Measurements from ENCODE around the gene PHLPP2.

- TF ChIP-seq, protein P1, sequence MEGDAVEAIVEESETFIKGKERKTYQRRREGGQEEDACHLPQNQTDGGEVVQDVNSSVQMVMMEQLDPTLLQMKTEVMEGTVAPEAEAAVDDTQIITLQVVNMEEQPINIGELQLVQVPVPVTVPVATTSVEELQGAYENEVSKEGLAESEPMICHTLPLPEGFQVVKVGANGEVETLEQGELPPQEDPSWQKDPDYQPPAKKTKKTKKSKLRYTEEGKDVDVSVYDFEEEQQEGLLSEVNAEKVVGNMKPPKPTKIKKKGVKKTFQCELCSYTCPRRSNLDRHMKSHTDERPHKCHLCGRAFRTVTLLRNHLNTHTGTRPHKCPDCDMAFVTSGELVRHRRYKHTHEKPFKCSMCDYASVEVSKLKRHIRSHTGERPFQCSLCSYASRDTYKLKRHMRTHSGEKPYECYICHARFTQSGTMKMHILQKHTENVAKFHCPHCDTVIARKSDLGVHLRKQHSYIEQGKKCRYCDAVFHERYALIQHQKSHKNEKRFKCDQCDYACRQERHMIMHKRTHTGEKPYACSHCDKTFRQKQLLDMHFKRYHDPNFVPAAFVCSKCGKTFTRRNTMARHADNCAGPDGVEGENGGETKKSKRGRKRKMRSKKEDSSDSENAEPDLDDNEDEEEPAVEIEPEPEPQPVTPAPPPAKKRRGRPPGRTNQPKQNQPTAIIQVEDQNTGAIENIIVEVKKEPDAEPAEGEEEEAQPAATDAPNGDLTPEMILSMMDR (conservative IDR thresholded peaks at IDR 0.05; ENCODE audit: low read length), result no peak
- TF ChIP-seq EZH2phosphoT487 (IDR thresholded peaks at IDR 0.05; ENCODE audit: borderline replicate concordance), result no peak
These were observed 106.1 kb downstream of the PHLPP2 start for GRCh38 chr16:71618429-71618828.
